CD14-positive monocyte (primary cell): ENCODE measurements around the gene LARP6. TPM values are rescaled to one million over a fixed set of nuclear protein-coding genes. Genes with fewer than 3 reads are reported as not detected.

ENCODE experiments used
- DNase-seq, 3 donors: peaks; one replicate each; pipeline ENCODE4 v3.0.0-alpha.2; 2011 to 2022
- H2AFZ ChIP-seq: 2 replicates; pipeline ENCODE4 v1.6.0; 2012; ENCODE audit warnings: mild to moderate bottlenecking, low read depth, low read length, inconsistent platforms; ENCODE audit not compliant: insufficient read depth, poor library complexity, severe bottlenecking
- H3K27ac ChIP-seq, 2 donors: 1 replicate in 1 of 2; 2 replicates in 1 of 2; pipeline ENCODE4 v1.5.1; 2012 to 2013; ENCODE audit warnings: low read length in 2 of 2, control low read depth in 1 of 2, inconsistent platforms in 1 of 2, low read depth in 1 of 2, mild to moderate bottlenecking in 1 of 2
- H3K27me3 ChIP-seq, 2 donors: one replicate each; pipeline versions ENCODE4 v1.6.0 to v1.6.1; 2011 to 2013; ENCODE audit warnings: low read length in 2 of 2; ENCODE audit not compliant: control insufficient read depth in 2 of 2, insufficient read depth in 2 of 2
- H3K36me3 ChIP-seq, 2 donors: replicated peaks in 1 of 2; 1 replicate in 1 of 2; 2 replicates in 1 of 2; pipeline versions ENCODE4 v1.5.1 to v1.6.1; 2012 to 2013; ENCODE audit warnings: low read length in 2 of 2, control low read depth in 1 of 2, inconsistent platforms in 1 of 2, mild to moderate bottlenecking in 1 of 2; ENCODE audit not compliant: insufficient read depth in 2 of 2, control insufficient read depth in 1 of 2
- H3K4me1 ChIP-seq, 2 donors: 1 replicate in 1 of 2; 2 replicates in 1 of 2; pipeline versions ENCODE4 v1.5.1 to v1.6.1; 2012 to 2013; ENCODE audit warnings: low read length in 2 of 2, control low read depth in 1 of 2, inconsistent platforms in 1 of 2, mild to moderate bottlenecking in 1 of 2, moderate library complexity in 1 of 2; ENCODE audit not compliant: insufficient read depth in 2 of 2, control insufficient read depth in 1 of 2
- H3K4me2 ChIP-seq: replicated peaks from 2 replicates; pipeline ENCODE3; 2012; ENCODE audit warnings: low read length, moderate library complexity, mild to moderate bottlenecking; ENCODE audit not compliant: poor library complexity, severe bottlenecking; ENCODE audit errors: extremely low read depth
- H3K4me3 ChIP-seq, 3 experiments: fragments of 200-600 bp in 1 of 3; sonication (generic) in 1 of 3; replicated peaks in 1 of 3; 1 replicate in 2 of 3; 2 replicates in 1 of 3; pipeline ENCODE4 v1.5.1; 2011 to 2013; ENCODE audit warnings: low read length in 3 of 3, mild to moderate bottlenecking in 3 of 3, control low read depth in 2 of 3, low read depth in 2 of 3, inconsistent platforms in 1 of 3, moderate library complexity in 1 of 3
- H3K79me2 ChIP-seq: 2 replicates; pipeline ENCODE4 v1.6.0; 2012; ENCODE audit warnings: mild to moderate bottlenecking, control low read depth, inconsistent platforms, low read length, moderate library complexity; ENCODE audit not compliant: insufficient read depth
- H3K9ac ChIP-seq: 2 replicates; pipeline ENCODE4 v1.6.0; 2017; ENCODE audit warnings: low read length, mild to moderate bottlenecking; ENCODE audit not compliant: insufficient read depth, poor library complexity, severe bottlenecking
- H3K9me3 ChIP-seq, 2 donors: replicated peaks in 1 of 2; 1 replicate in 1 of 2; 2 replicates in 1 of 2; pipeline versions ENCODE4 v1.5.1 to v1.6.1; 2012 to 2013; ENCODE audit warnings: low read length in 2 of 2, control low read depth in 1 of 2; ENCODE audit not compliant: control insufficient read depth in 1 of 2, insufficient read depth in 1 of 2
- H4K20me1 ChIP-seq: 2 replicates; pipeline ENCODE4 v1.6.0; 2012; ENCODE audit warnings: mild to moderate bottlenecking, low read length, control low read depth, moderate library complexity; ENCODE audit not compliant: insufficient read depth
- H3K27ac Mint-ChIP-seq, 7 donors: one replicate each; pipeline ENCODE4 v1.8.0; 2020; ENCODE audit warnings: mild to moderate bottlenecking in 7 of 7, mixed read lengths in 7 of 7, moderate library complexity in 6 of 7, inconsistent platforms in 2 of 7
- H3K27me3 Mint-ChIP-seq, 3 donors: one replicate each; pipeline ENCODE4 v1.8.0; 2021 to 2022; ENCODE audit warnings: low read depth in 3 of 3, mild to moderate bottlenecking in 3 of 3, mixed read lengths in 3 of 3, moderate library complexity in 3 of 3, inconsistent platforms in 1 of 3
- H3K36me3 Mint-ChIP-seq, 2 donors: one replicate each; pipeline ENCODE4 v1.8.0; 2020; ENCODE audit warnings: mixed read lengths in 2 of 2, inconsistent platforms in 1 of 2, mild to moderate bottlenecking in 1 of 2
- H3K4me1 Mint-ChIP-seq: one replicate; pipeline ENCODE4 v1.8.0; 2020; ENCODE audit warnings: mild to moderate bottlenecking, mixed read lengths
- H3K4me3 Mint-ChIP-seq, 2 donors: one replicate each; pipeline ENCODE4 v1.8.0; 2020; ENCODE audit warnings: mild to moderate bottlenecking in 2 of 2, mixed read lengths in 2 of 2, moderate library complexity in 1 of 2
- H3K9me3 Mint-ChIP-seq, 7 donors: one replicate each; pipeline ENCODE4 v1.8.0; 2020 to 2022; ENCODE audit warnings: mixed read lengths in 7 of 7, mild to moderate bottlenecking in 6 of 7, moderate library complexity in 6 of 7, inconsistent platforms in 2 of 7
- CTCF ChIP-seq: fragments of 200-600 bp; IDR thresholded peaks from one replicate; pipeline ENCODE4 v1.8.0; 2022; ENCODE audit warnings: antibody characterized with exemption, mild to moderate bottlenecking
- WGBS: methylation state at CpG from one replicate; pipeline ENCODE4 v1.1.5; 2013; ENCODE audit warnings: missing lambda C conversion rate; ENCODE audit not compliant: insufficient coverage; 5-methylcytosine and 5-hydroxymethylcytosine counted together
- intact Hi-C, 2 donors: fragments of 100-400 bp; cut with micrococcal nuclease; formaldehyde crosslinking; loops; one replicate each; pipeline versions ENCODE4 v1.15.0 to v1.15.1; 2023
- polyA plus RNA-seq, 3 donors: library from polyadenylated mRNA; depleted of rRNA in 1 of 3; unstranded in 2 of 3; stranded (reverse) in 1 of 3; fragments of 300-500 nt in 2 of 3; fragments of >200 nt in 1 of 3; fragmentation: Illumina TruSeq in 2 of 3; gene quantifications; 1 replicate in 2 of 3; 2 replicates in 1 of 3; pipeline ENCODE4 v1.2.3, GENCODE V29; 2012 to 2021

The LARP6 gene
- polyA plus RNA-seq, 3 donors: not detected

- intact Hi-C loops: no loop called here
- no peak for DNase-seq
- Histone ChIP-seq H3K9ac (no peak overlapping the region), H3K36me3 (no peaks in the 10 kb centered on the region), H3K27me3 (no peaks in the 10 kb centered on the region), H3K9me3 (no peaks in the 10 kb centered on the region), H2AFZ (no peak overlapping the region), H3K4me2 (no peak overlapping the region), H4K20me1 (no peaks in the 10 kb centered on the region), H3K79me2 (no peaks in the 10 kb centered on the region), H3K4me1 (peaks cover 11 to 12% of the 10 kb centered on the region in 2 donors), H3K4me3 (no peak overlapping the region), H3K27ac (no peak overlapping the region)
- H3K4me3 Mint-ChIP-seq: no peak overlapping the region
- WGBS: 100% methylated on average over 2 of the region's 4 CpGs
- peaks cover 1 to 4% (median 2%) of the 10 kb centered on the region in 3 donors for H3K27me3 Mint-ChIP-seq
- peaks cover 19% of the 10 kb centered on the region for H3K4me1 Mint-ChIP-seq
- no peaks in the 10 kb centered on the region for H3K9me3 Mint-ChIP-seq
- no peak for TF ChIP-seq CTCF
- no peaks in the 10 kb centered on the region for H3K36me3 Mint-ChIP-seq
- H3K27ac Mint-ChIP-seq: no peak overlapping the region
Measured at GRCh38 chr15:70802629-70803028, 51.3 kb downstream of the LARP6 start.

GRCh38 chr15:70801109-70801508 lies 52.8 kb downstream of the LARP6 start:
- no peak for DNase-seq
- Mint-ChIP-seq H3K27ac (no peak overlapping the region), H3K4me3 (no peak overlapping the region), H3K4me1 (peaks cover 4% of the 10 kb centered on the region), H3K9me3 (no peaks in the 10 kb centered on the region), H3K27me3 (peaks cover 2 to 5% (median 4%) of the 10 kb centered on the region in 3 donors), H3K36me3 (no peaks in the 10 kb centered on the region)
- Histone ChIP-seq H3K27ac (no peak overlapping the region), H3K4me2 (no peak overlapping the region), H3K4me3 (no peak overlapping the region), H3K79me2 (no peaks in the 10 kb centered on the region), H3K9ac (no peak overlapping the region), H3K27me3 (no peaks in the 10 kb centered on the region), H4K20me1 (no peaks in the 10 kb centered on the region), H3K36me3 (no peaks in the 10 kb centered on the region), H3K4me1 (no peaks in the 10 kb centered on the region), H2AFZ (no peak overlapping the region), H3K9me3 (no peaks in the 10 kb centered on the region)
- no peak for TF ChIP-seq CTCF
- intact Hi-C loops: no loop called here
- no CpG with 5 or more reads among the region's 5 CpGs for WGBS
